IMR-90 (cell line): ENCODE measurements around the gene PLD6. TPM values are rescaled to one million over a fixed set of nuclear protein-coding genes. Genes with fewer than 3 reads are reported as not detected.

ENCODE experiments used
- ATAC-seq: fragments of 200-7000 bp; cut with Tn5 transposase; 2 replicates; pipeline ENCODE4 v1.9.1; 2020; ENCODE audit warnings: low read depth, mild to moderate bottlenecking, moderate library complexity
- BruUV-seq: library from RNA; stranded (reverse); fragments of 400-500 nt; replicated peaks from 2 replicates; lab custom pipeline; 2021; lab: Mats Ljungman, UMichigan
- CTCF ChIA-PET: fragments of 300-600 bp; formaldehyde crosslinking; extraction: SDS; loops from one replicate; lab custom pipeline; 2021; ENCODE audit warnings: antibody characterized with exemption; lab: Yijun Ruan, JAX
- POLR2A ChIA-PET: fragments of 300-600 bp; sonication (Branson Sonifier 250); formaldehyde crosslinking; loops from one replicate; lab custom pipeline; 2022; ENCODE audit warnings: antibody characterized with exemption; ENCODE audit not compliant: unreplicated experiment; lab: Charles Lee
- DNase-seq: peaks from one replicate; pipeline ENCODE4 v3.0.0; 2013
- H2AFZ ChIP-seq: replicated peaks from 2 replicates; pipeline ENCODE3; 2013; ENCODE audit warnings: low read length, mild to moderate bottlenecking; ENCODE audit not compliant: poor library complexity
- H2AK5ac ChIP-seq: 2 replicates; pipeline ENCODE4 v1.6.1; 2013; ENCODE audit warnings: low read depth, low read length, inconsistent platforms
- H2AK9ac ChIP-seq: replicated peaks from 2 replicates; pipeline ENCODE3; 2013; ENCODE audit warnings: mild to moderate bottlenecking, low read depth, low read length, moderate library complexity; ENCODE audit not compliant: poor library complexity
- H2BK120ac ChIP-seq: 2 replicates; pipeline ENCODE4 v1.6.1; 2013; ENCODE audit warnings: low read depth, low read length, inconsistent platforms
- H2BK15ac ChIP-seq: 3 replicates; pipeline ENCODE4 v1.6.1; 2013; ENCODE audit warnings: low read depth, low read length, inconsistent platforms
- H2BK20ac ChIP-seq: 2 replicates; pipeline ENCODE4 v1.6.1; 2013; ENCODE audit warnings: low read depth, mild to moderate bottlenecking, inconsistent platforms, low read length, moderate library complexity
- H2BK5ac ChIP-seq: 2 replicates; pipeline ENCODE4 v1.6.1; 2013; ENCODE audit warnings: mild to moderate bottlenecking, low read depth, low read length, inconsistent platforms; ENCODE audit not compliant: poor library complexity, severe bottlenecking
- H3K14ac ChIP-seq: replicated peaks from 2 replicates; pipeline ENCODE4 v1.6.1; 2013; ENCODE audit warnings: low read depth, low read length, inconsistent platforms
- H3K18ac ChIP-seq: 2 replicates; pipeline ENCODE4 v1.6.1; 2013; ENCODE audit warnings: low read depth, low read length, control low read depth
- H3K23ac ChIP-seq: 2 replicates; pipeline ENCODE4 v1.6.1; 2013; ENCODE audit warnings: low read depth, low read length, inconsistent platforms
- H3K27ac ChIP-seq: 2 replicates; pipeline ENCODE4 v1.5.1; 2013; ENCODE audit warnings: mild to moderate bottlenecking, control low read depth, low read length; ENCODE audit not compliant: insufficient read depth
- H3K27me3 ChIP-seq: 2 replicates; pipeline ENCODE4 v1.6.1; 2013; ENCODE audit warnings: low read length; ENCODE audit not compliant: control insufficient read depth, insufficient read depth
- H3K36me3 ChIP-seq: 2 replicates; pipeline ENCODE4 v1.6.1; 2013; ENCODE audit warnings: low read length, mixed read lengths; ENCODE audit not compliant: control insufficient read depth, insufficient read depth
- H3K4ac ChIP-seq: 2 replicates; pipeline ENCODE4 v1.6.1; 2013; ENCODE audit warnings: low read depth, low read length, inconsistent platforms
- H3K4me1 ChIP-seq: 2 replicates; pipeline ENCODE4 v1.6.1; 2013; ENCODE audit warnings: low read length, mixed read lengths; ENCODE audit not compliant: control insufficient read depth, insufficient read depth
- H3K4me2 ChIP-seq: 2 replicates; pipeline ENCODE4 v1.6.1; 2013; ENCODE audit warnings: low read depth, mild to moderate bottlenecking, control low read depth, low read length, moderate library complexity
- H3K4me3 ChIP-seq: 2 replicates; pipeline ENCODE4 v1.5.1; 2013; ENCODE audit warnings: low read depth, mild to moderate bottlenecking, control low read depth, low read length, moderate library complexity; ENCODE audit not compliant: insufficient read depth
- H3K56ac ChIP-seq: 2 replicates; pipeline ENCODE4 v1.6.1; 2013; ENCODE audit warnings: low read length, inconsistent platforms; ENCODE audit not compliant: insufficient read depth; ENCODE audit errors: extremely low read depth
- H3K79me1 ChIP-seq, 2 experiments: 2 replicates each; pipeline ENCODE4 v1.6.1; 2013; ENCODE audit warnings: low read length in 2 of 2, inconsistent platforms in 1 of 2, low read depth in 1 of 2
- H3K9ac ChIP-seq: 2 replicates; pipeline ENCODE4 v1.6.1; 2013; ENCODE audit warnings: low read depth, low read length, control low read depth
- H3K9me1 ChIP-seq: 2 replicates; pipeline ENCODE4 v1.6.1; 2013; ENCODE audit warnings: low read length, inconsistent platforms; ENCODE audit not compliant: insufficient read depth
- H3K9me3 ChIP-seq: 2 replicates; pipeline ENCODE4 v1.6.1; 2013; ENCODE audit warnings: low read length; ENCODE audit not compliant: control insufficient read depth, insufficient read depth
- H4K20me1 ChIP-seq: 2 replicates; pipeline ENCODE4 v1.6.1; 2013; ENCODE audit warnings: low read length, inconsistent platforms; ENCODE audit not compliant: insufficient read depth
- H4K5ac ChIP-seq: 2 replicates; pipeline ENCODE4 v1.6.1; 2013; ENCODE audit warnings: mild to moderate bottlenecking, low read depth, low read length, control low read depth
- H4K8ac ChIP-seq, 2 experiments: 2 replicates each; pipeline ENCODE4 v1.6.1; 2013; ENCODE audit warnings: low read depth in 2 of 2, low read length in 2 of 2, control low read depth in 1 of 2, inconsistent platforms in 1 of 2
- H4K91ac ChIP-seq: 2 replicates; pipeline ENCODE4 v1.6.1; 2013; ENCODE audit warnings: low read depth, low read length, inconsistent platforms; ENCODE audit not compliant: insufficient read depth
- BHLHE40 ChIP-seq: fragments of 150-350 bp; IDR thresholded peaks from 2 replicates; pipeline ENCODE4 v1.6.1; 2016; ENCODE audit warnings: mild to moderate bottlenecking, low read depth, low read length
- CEBPB ChIP-seq: IDR thresholded peaks from 2 replicates; pipeline ENCODE4 v1.6.1; 2012; ENCODE audit warnings: low read depth, low read length, improper control_type of control experiment
- CHD1 ChIP-seq: IDR thresholded peaks from 2 replicates; pipeline ENCODE4 v1.6.1; 2012; ENCODE audit warnings: low read depth, low read length, improper control_type of control experiment
- CTCF ChIP-seq: conservative IDR thresholded peaks from 2 replicates; pipeline ENCODE4 v1.5.1; 2012; ENCODE audit warnings: mild to moderate bottlenecking, low read depth, low read length, improper control_type of control experiment
- FOS ChIP-seq: fragments of 150-350 bp; IDR thresholded peaks from 2 replicates; pipeline ENCODE4 v1.6.1; 2016; ENCODE audit warnings: low read depth, low read length
- MAFK ChIP-seq: IDR thresholded peaks from 2 replicates; pipeline ENCODE4 v1.6.1; 2012; ENCODE audit warnings: low read depth, low read length, improper control_type of control experiment
- MAZ ChIP-seq: IDR thresholded peaks from 2 replicates; pipeline ENCODE4 v1.6.1; 2012; ENCODE audit warnings: low read depth, mild to moderate bottlenecking, low read length, improper control_type of control experiment, moderate library complexity, borderline replicate concordance
- MXI1 ChIP-seq: IDR thresholded peaks from 2 replicates; pipeline ENCODE4 v1.6.1; 2012; ENCODE audit warnings: low read depth, mild to moderate bottlenecking, low read length, moderate library complexity, borderline replicate concordance
- NFE2L2 ChIP-seq: fragments of 150-350 bp; IDR thresholded peaks from 2 replicates; pipeline ENCODE4 v1.6.1; 2016; ENCODE audit warnings: low read depth, mild to moderate bottlenecking, low read length
- POLR2A ChIP-seq: IDR thresholded peaks from 2 replicates; pipeline ENCODE4 v1.6.1; 2012; ENCODE audit warnings: mild to moderate bottlenecking, low read depth, low read length
- RAD21 ChIP-seq: IDR thresholded peaks from 2 replicates; pipeline ENCODE4 v1.6.1; 2012; ENCODE audit warnings: low read length, improper control_type of control experiment
- RCOR1 ChIP-seq: IDR thresholded peaks from 2 replicates; pipeline ENCODE4 v1.6.1; 2012; ENCODE audit warnings: mild to moderate bottlenecking, low read length, improper control_type of control experiment; ENCODE audit not compliant: insufficient replicate concordance
- RFX5 ChIP-seq: IDR thresholded peaks from 2 replicates; pipeline ENCODE4 v1.8.0; 2012; ENCODE audit warnings: low read depth, mild to moderate bottlenecking, low read length, moderate library complexity
- SMC3 ChIP-seq: fragments of 150-350 bp; IDR thresholded peaks from 2 replicates; pipeline ENCODE4 v1.6.1; 2016; ENCODE audit warnings: low read depth, mild to moderate bottlenecking, antibody characterized with exemption, low read length, moderate library complexity
- USF2 ChIP-seq: fragments of 150-350 bp; IDR thresholded peaks from 2 replicates; pipeline ENCODE4 v1.6.1; 2017; ENCODE audit warnings: mild to moderate bottlenecking, antibody characterized with exemption, low read length, low read depth
- WGBS, 2 experiments: methylation state at CpG; one replicate each; pipeline versions ENCODE4 v1.1.5 to v1.1.7; 2013; ENCODE audit warnings: missing lambda C conversion rate in 2 of 2; ENCODE audit not compliant: insufficient read length in 1 of 2; ENCODE audit errors: extremely low coverage in 2 of 2; 5-methylcytosine and 5-hydroxymethylcytosine counted together
- dilution Hi-C: fragments of 300-500 bp; cut with HindIII; formaldehyde crosslinking; loops from one replicate; pipeline ENCODE4 v1.14.3; 2018; ENCODE audit warnings: low sequenced_read_pairs; ENCODE audit not compliant: unreplicated experiment
- in situ Hi-C: fragments of 300-500 bp; cut with MboI; formaldehyde crosslinking; loops from 3 replicates; pipeline ENCODE4 v1.14.3; 2019; ENCODE audit warnings: low sequenced_read_pairs, inconsistent platforms, mixed read lengths
- intact Hi-C: fragments of 100-400 bp; cut with micrococcal nuclease; formaldehyde crosslinking; loops from 2 replicates; pipeline ENCODE4 v1.10.0; 2022
- polyA plus RNA-seq, 3 experiments: library from polyadenylated mRNA; depleted of rRNA; stranded (reverse); fragments of >200 nt; gene quantifications; 2 replicates each; pipeline ENCODE4 v1.2.3, GENCODE V29; 2012; ENCODE audit warnings: low replicate concordance in 1 of 3
- total RNA-seq: library from RNA; depleted of rRNA; stranded (reverse); fragments of >200 nt; gene quantifications from 2 replicates; pipeline ENCODE4 v1.2.3, GENCODE V29; 2012
- TF ChIP-seq, protein P1 (sequence below): fragments of 150-350 bp; IDR thresholded peaks from 2 replicates; pipeline ENCODE4 v1.6.1; 2016; ENCODE audit warnings: low read depth, mild to moderate bottlenecking, low read length, moderate library complexity, borderline replicate concordance

The PLD6 gene
- total and polyA plus RNA-seq, 2 of the 4 experiments (the other 2 are of a cell fraction): 1.1 to 1.5 TPM

GRCh38 chr17:17166446-17166845 is 39.7 kb downstream of the PLD6 start:
- ATAC-seq (no peak), DNase-seq (no peak)
- TF ChIP-seq SMC3: no peak
- no peak for TF ChIP-seq NFE2L2
- no peak for TF ChIP-seq BHLHE40
- no peak for TF ChIP-seq CEBPB
- TF ChIP-seq FOS: no peak
- no peak for TF ChIP-seq RCOR1
- TF ChIP-seq MAZ: no peak
- no peak for TF ChIP-seq RAD21
- TF ChIP-seq CTCF: no peak
- TF ChIP-seq, protein P1, sequence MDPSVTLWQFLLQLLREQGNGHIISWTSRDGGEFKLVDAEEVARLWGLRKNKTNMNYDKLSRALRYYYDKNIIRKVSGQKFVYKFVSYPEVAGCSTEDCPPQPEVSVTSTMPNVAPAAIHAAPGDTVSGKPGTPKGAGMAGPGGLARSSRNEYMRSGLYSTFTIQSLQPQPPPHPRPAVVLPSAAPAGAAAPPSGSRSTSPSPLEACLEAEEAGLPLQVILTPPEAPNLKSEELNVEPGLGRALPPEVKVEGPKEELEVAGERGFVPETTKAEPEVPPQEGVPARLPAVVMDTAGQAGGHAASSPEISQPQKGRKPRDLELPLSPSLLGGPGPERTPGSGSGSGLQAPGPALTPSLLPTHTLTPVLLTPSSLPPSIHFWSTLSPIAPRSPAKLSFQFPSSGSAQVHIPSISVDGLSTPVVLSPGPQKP: no peak
- TF ChIP-seq POLR2A: no peak
- TF ChIP-seq CHD1: no peak
- no peak for TF ChIP-seq RFX5
- no peak for TF ChIP-seq MAFK
- no peak for TF ChIP-seq USF2
- TF ChIP-seq MXI1: no peak
- Histone ChIP-seq H3K79me1 (peaks cover 13 to 55% of the 10 kb centered on the region in 2 experiments), H4K91ac (no peak overlapping the region), H3K9me3 (no peaks in the 10 kb centered on the region), H3K4me1 (no peaks in the 10 kb centered on the region), H2BK120ac (no peak overlapping the region), H2BK20ac (no peak overlapping the region), H3K27me3 (no peaks in the 10 kb centered on the region), H2AK9ac (no peak overlapping the region), H3K14ac (no peak overlapping the region), H3K4ac (no peak overlapping the region), H4K8ac (no peak overlapping the region), H2BK15ac (no peak overlapping the region), H3K4me3 (no peak overlapping the region), H3K4me2 (no peak overlapping the region), H3K36me3 (peaks cover 72% of the 10 kb centered on the region), H3K56ac (no peak overlapping the region), H3K9ac (no peak overlapping the region), H3K9me1 (peaks cover 4% of the 10 kb centered on the region; the same call in 1 of the 2 replicates), H4K5ac (no peak overlapping the region), H4K20me1 (peaks cover 12% of the 10 kb centered on the region), H2BK5ac (no peak overlapping the region), H2AFZ (no peak overlapping the region), H3K27ac (no peak overlapping the region), H2AK5ac (no peak overlapping the region), H3K23ac (no peak overlapping the region), H3K18ac (no peak overlapping the region)
- CTCF ChIA-PET: no interaction called here
- dilution Hi-C loops (no loop called here), in situ Hi-C loops (no loop called here), intact Hi-C loops (no loop called here)
- no TSS peak for BruUV-seq
- WGBS, 2 experiments: 94% methylated on average over 7 of the region's 8 CpGs; no CpG with 5 or more reads in 1 of the 2 experiments
- POLR2A ChIA-PET: no interaction called here
